Measurements from ENCODE around the gene CEPT1. TPM values are rescaled to one million over a fixed set of nuclear protein-coding genes. Genes with fewer than 3 reads are reported as not detected.

The CEPT1 gene
- total and polyA plus RNA-seq, 9 of the 15 experiments (the other 6 are each of a cell fraction or from before 2014, with no cell fraction given) = 24.4 to 72.6 (median 42.4) TPM

DNA sequence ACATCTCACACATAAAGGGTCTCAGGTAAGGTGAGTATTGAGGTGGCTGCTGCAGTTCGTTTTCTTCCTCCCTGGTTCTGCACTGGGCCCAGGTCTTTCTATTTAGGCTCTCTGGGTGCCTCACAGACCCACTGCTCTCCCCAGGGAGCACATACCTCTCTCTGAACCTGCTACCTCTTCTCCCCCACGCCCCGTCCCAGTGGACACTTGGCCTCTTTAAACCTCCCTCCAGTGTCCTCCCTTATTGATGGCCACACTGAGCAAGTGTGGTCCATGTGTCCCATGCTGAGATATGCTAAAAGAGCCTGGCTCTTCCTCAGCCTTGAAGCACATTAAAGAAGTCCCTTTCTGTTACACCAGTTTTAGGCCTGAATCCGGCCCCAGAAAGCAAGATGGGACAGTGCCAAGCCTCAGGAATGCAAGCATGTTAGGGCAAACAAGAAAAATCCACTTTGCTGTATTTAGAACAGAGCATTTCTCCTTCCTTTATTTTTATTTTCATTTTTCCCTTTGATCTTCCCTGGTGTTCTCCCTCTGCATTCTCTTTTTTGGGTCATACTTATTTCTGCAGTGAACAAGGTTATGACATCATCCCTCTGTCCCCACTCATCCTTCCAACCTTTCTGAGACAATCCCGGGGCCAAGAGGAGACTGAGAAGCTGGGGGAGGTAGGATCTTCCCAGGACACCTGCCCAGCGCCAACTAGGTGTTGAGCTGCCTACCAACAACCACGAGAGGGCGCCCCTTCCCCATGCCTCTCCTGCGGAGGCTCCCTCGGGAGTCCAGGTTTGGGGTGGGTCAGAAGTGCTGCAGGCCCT, 82.5 kb downstream of the CEPT1 start (continued):
- TF ChIP-seq, protein P1, sequence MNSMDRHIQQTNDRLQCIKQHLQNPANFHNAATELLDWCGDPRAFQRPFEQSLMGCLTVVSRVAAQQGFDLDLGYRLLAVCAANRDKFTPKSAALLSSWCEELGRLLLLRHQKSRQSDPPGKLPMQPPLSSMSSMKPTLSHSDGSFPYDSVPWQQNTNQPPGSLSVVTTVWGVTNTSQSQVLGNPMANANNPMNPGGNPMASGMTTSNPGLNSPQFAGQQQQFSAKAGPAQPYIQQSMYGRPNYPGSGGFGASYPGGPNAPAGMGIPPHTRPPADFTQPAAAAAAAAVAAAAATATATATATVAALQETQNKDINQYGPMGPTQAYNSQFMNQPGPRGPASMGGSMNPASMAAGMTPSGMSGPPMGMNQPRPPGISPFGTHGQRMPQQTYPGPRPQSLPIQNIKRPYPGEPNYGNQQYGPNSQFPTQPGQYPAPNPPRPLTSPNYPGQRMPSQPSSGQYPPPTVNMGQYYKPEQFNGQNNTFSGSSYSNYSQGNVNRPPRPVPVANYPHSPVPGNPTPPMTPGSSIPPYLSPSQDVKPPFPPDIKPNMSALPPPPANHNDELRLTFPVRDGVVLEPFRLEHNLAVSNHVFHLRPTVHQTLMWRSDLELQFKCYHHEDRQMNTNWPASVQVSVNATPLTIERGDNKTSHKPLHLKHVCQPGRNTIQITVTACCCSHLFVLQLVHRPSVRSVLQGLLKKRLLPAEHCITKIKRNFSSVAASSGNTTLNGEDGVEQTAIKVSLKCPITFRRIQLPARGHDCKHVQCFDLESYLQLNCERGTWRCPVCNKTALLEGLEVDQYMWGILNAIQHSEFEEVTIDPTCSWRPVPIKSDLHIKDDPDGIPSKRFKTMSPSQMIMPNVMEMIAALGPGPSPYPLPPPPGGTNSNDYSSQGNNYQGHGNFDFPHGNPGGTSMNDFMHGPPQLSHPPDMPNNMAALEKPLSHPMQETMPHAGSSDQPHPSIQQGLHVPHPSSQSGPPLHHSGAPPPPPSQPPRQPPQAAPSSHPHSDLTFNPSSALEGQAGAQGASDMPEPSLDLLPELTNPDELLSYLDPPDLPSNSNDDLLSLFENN (IDR thresholded peaks at IDR 0.05; ENCODE audit: low read depth in 2 of 2, low read length in 2 of 2) = no peak
- TF ChIP-seq SMC3 (conservative IDR thresholded peaks at IDR 0.05; ENCODE audit: insufficient read depth, low read depth, low read length) (peak; percentile 97), SMARCC2 (IDR thresholded peaks at IDR 0.05; ENCODE audit: low read depth) (no peak), SMAD1 (IDR thresholded peaks at IDR 0.05; ENCODE audit: low read depth, low read length, partially characterized antibody) (no peak), NCOA2 (IDR thresholded peaks at IDR 0.05; ENCODE audit: partially characterized antibody in 2 of 2) (no peak), C11orf30 (IDR thresholded peaks at IDR 0.05; ENCODE audit: low read depth) (no peak), BACH1 (tag; IDR thresholded peaks at IDR 0.05) (no peak), ZNF444 (CRISPR knock-in tag; IDR thresholded peaks at IDR 0.05) (no peak), PPARD (CRISPR knock-in tag; IDR thresholded peaks at IDR 0.05) (no peak), ZNF77 (CRISPR knock-in tag; IDR thresholded peaks at IDR 0.05) (no peak), NFYB (IDR thresholded peaks at IDR 0.05; ENCODE audit: extremely low read depth, insufficient read length) (no peak), SMARCA4 (IDR thresholded peaks at IDR 0.05) (no peak), POLR2H (tag; IDR thresholded peaks at IDR 0.05; ENCODE audit: low read depth) (no peak), PHF8 (IDR thresholded peaks at IDR 0.05; ENCODE audit: borderline replicate concordance, low read length) (no peak), SP1 (CRISPR knock-in tag; IDR thresholded peaks at IDR 0.05) (no peak), BMI1 (IDR thresholded peaks at IDR 0.05; ENCODE audit: low read length) (no peak), ZNF133 (CRISPR knock-in tag; IDR thresholded peaks at IDR 0.05) (no peak)
- TF ChIP-seq, protein P2, sequence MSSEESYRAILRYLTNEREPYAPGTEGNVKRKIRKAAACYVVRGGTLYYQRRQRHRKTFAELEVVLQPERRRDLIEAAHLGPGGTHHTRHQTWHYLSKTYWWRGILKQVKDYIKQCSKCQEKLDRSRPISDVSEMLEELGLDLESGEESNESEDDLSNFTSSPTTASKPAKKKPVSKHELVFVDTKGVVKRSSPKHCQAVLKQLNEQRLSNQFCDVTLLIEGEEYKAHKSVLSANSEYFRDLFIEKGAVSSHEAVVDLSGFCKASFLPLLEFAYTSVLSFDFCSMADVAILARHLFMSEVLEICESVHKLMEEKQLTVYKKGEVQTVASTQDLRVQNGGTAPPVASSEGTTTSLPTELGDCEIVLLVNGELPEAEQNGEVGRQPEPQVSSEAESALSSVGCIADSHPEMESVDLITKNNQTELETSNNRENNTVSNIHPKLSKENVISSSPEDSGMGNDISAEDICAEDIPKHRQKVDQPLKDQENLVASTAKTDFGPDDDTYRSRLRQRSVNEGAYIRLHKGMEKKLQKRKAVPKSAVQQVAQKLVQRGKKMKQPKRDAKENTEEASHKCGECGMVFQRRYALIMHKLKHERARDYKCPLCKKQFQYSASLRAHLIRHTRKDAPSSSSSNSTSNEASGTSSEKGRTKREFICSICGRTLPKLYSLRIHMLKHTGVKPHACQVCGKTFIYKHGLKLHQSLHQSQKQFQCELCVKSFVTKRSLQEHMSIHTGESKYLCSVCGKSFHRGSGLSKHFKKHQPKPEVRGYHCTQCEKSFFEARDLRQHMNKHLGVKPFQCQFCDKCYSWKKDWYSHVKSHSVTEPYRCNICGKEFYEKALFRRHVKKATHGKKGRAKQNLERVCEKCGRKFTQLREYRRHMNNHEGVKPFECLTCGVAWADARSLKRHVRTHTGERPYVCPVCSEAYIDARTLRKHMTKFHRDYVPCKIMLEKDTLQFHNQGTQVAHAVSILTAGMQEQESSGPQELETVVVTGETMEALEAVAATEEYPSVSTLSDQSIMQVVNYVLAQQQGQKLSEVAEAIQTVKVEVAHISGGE (CRISPR knock-in tag; IDR thresholded peaks at IDR 0.05) = no peak
- TF ChIP-seq, protein P3, sequence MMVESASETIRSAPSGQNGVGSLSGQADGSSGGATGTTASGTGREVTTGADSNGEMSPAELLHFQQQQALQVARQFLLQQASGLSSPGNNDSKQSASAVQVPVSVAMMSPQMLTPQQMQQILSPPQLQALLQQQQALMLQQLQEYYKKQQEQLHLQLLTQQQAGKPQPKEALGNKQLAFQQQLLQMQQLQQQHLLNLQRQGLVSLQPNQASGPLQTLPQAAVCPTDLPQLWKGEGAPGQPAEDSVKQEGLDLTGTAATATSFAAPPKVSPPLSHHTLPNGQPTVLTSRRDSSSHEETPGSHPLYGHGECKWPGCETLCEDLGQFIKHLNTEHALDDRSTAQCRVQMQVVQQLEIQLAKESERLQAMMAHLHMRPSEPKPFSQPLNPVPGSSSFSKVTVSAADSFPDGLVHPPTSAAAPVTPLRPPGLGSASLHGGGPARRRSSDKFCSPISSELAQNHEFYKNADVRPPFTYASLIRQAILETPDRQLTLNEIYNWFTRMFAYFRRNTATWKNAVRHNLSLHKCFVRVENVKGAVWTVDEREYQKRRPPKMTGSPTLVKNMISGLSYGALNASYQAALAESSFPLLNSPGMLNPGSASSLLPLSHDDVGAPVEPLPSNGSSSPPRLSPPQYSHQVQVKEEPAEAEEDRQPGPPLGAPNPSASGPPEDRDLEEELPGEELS (CRISPR knock-in tag; IDR thresholded peaks at IDR 0.05; ENCODE audit: borderline replicate concordance) = no peak

Measured in K562 (cell line).